CD4-positive, CD25-positive, alpha-beta regulatory T cell (primary cell): ENCODE measurements around the gene PALLD. TPM values are rescaled to one million over a fixed set of nuclear protein-coding genes. Genes with fewer than 3 reads are reported as not detected.

Experiments used
- ATAC-seq, 2 donors: fragments of 150-1000 bp; cut with Tn5 transposase; one replicate each; pipeline ENCODE4 v1.10.0; 2021; ENCODE audit warnings: low read depth in 2 of 2, moderate number of reproducible peaks in 2 of 2, moderate library complexity in 1 of 2
- DNase-seq, 3 donors: peaks; one replicate each; pipeline versions ENCODE4 v3.0.0 to v3.0.0-alpha.2; 2012 to 2022; ENCODE audit warnings: mixed read lengths in 1 of 3
- H3K27ac ChIP-seq: one replicate; pipeline ENCODE4 v1.7.0; 2013; ENCODE audit warnings: mild to moderate bottlenecking, low read length; ENCODE audit not compliant: insufficient read depth, poor library complexity, severe bottlenecking
- H3K27me3 ChIP-seq: one replicate; pipeline ENCODE4 v1.7.0; 2013; ENCODE audit warnings: low read length; ENCODE audit not compliant: control insufficient read depth, insufficient read depth
- H3K36me3 ChIP-seq: one replicate; pipeline ENCODE4 v1.7.0; 2013; ENCODE audit warnings: mild to moderate bottlenecking, low read length, moderate library complexity; ENCODE audit not compliant: control insufficient read depth, insufficient read depth
- H3K4me1 ChIP-seq: 2 replicates; pipeline ENCODE4 v1.7.0; 2013; ENCODE audit warnings: mild to moderate bottlenecking, low read length; ENCODE audit not compliant: insufficient read depth, control insufficient read depth, poor library complexity, severe bottlenecking
- H3K4me3 ChIP-seq: one replicate; pipeline ENCODE4 v1.7.0; 2013; ENCODE audit warnings: low read depth, mild to moderate bottlenecking, low read length, moderate library complexity
- H3K9me3 ChIP-seq, 2 experiments: 1 replicate in 1 of 2; 2 replicates in 1 of 2; pipeline ENCODE4 v1.7.0; 2013; ENCODE audit warnings: low read length in 2 of 2, mild to moderate bottlenecking in 1 of 2, moderate library complexity in 1 of 2; ENCODE audit not compliant: control insufficient read depth in 2 of 2
- H3K27ac Mint-ChIP-seq, 3 donors: one replicate each; pipeline ENCODE4 v1.8.0; 2020 to 2022; ENCODE audit warnings: mild to moderate bottlenecking in 3 of 3, mixed read lengths in 3 of 3, moderate library complexity in 2 of 3
- H3K27me3 Mint-ChIP-seq: one replicate; pipeline ENCODE4 v1.8.0; 2022; ENCODE audit warnings: mild to moderate bottlenecking, mixed read lengths
- H3K36me3 Mint-ChIP-seq: one replicate; pipeline ENCODE4 v1.8.0; 2020; ENCODE audit warnings: mixed read lengths
- H3K4me1 Mint-ChIP-seq, 4 donors: one replicate each; pipeline ENCODE4 v1.8.0; 2020 to 2022; ENCODE audit warnings: mixed read lengths in 4 of 4, mild to moderate bottlenecking in 1 of 4
- H3K4me3 Mint-ChIP-seq, 4 donors: one replicate each; pipeline ENCODE4 v1.8.0; 2020 to 2022; ENCODE audit warnings: mild to moderate bottlenecking in 4 of 4, mixed read lengths in 4 of 4, moderate library complexity in 3 of 4
- H3K9me3 Mint-ChIP-seq, 7 donors: one replicate each; pipeline ENCODE4 v1.8.0; 2020 to 2022; ENCODE audit warnings: mixed read lengths in 7 of 7, mild to moderate bottlenecking in 3 of 7, moderate library complexity in 2 of 7
- polyA plus RNA-seq, 4 donors: library from polyadenylated mRNA; unstranded; fragments of 300-500 nt; fragmentation: Illumina TruSeq; gene quantifications; one replicate each; pipeline ENCODE4 v1.2.3, GENCODE V29; 2021
- total RNA-seq: library from RNA; stranded (reverse); gene quantifications from one replicate; pipeline ENCODE4 v1.2.3, GENCODE V29; 2022

Gene PALLD
- total and polyA plus RNA-seq, 5 donors from 2014 or later = 0.37 to 1.9 (median 0.76) TPM; not detected in 1

- no peaks in the 10 kb centered on the region for H3K9me3 ChIP-seq
- H3K27me3 ChIP-seq = no peaks in the 10 kb centered on the region
- H3K27me3 Mint-ChIP-seq = no peaks in the 10 kb centered on the region
- DNase-seq = no peak
- H3K27ac ChIP-seq = no peak overlapping the region
- no peak overlapping the region for H3K4me3 Mint-ChIP-seq
- H3K36me3 ChIP-seq = no peaks in the 10 kb centered on the region
- no peaks in the 10 kb centered on the region for H3K36me3 Mint-ChIP-seq
- peaks cover 0 to 1% (median 0%) of the 10 kb centered on the region in 7 donors for H3K9me3 Mint-ChIP-seq
- no peaks in the 10 kb centered on the region for H3K4me1 ChIP-seq
- no peak for ATAC-seq
- H3K27ac Mint-ChIP-seq = no peak overlapping the region
- H3K4me3 ChIP-seq = no peak overlapping the region
- no peaks in the 10 kb centered on the region for H3K4me1 Mint-ChIP-seq
These were observed 412.0 kb downstream of the PALLD start for GRCh38 chr4:168908851-168909273.

- no peak overlapping the region for H3K27ac Mint-ChIP-seq
- no peaks in the 10 kb centered on the region for H3K27me3 ChIP-seq
- H3K4me1 ChIP-seq = no peaks in the 10 kb centered on the region
- no peak overlapping the region for H3K4me3 ChIP-seq
- no peaks in the 10 kb centered on the region for H3K9me3 Mint-ChIP-seq
- DNase-seq = no peak
- no peaks in the 10 kb centered on the region for H3K4me1 Mint-ChIP-seq
- ATAC-seq = no peak
- H3K9me3 ChIP-seq = no peaks in the 10 kb centered on the region
- no peaks in the 10 kb centered on the region for H3K36me3 Mint-ChIP-seq
- H3K27ac ChIP-seq = no peak overlapping the region
- no peaks in the 10 kb centered on the region for H3K27me3 Mint-ChIP-seq
- no peaks in the 10 kb centered on the region for H3K36me3 ChIP-seq
- no peak overlapping the region for H3K4me3 Mint-ChIP-seq
These were observed 417.2 kb downstream of the PALLD start for GRCh38 chr4:168914095-168914494.

GRCh38 chr4:168917138-168917779 is 420.4 kb downstream of the PALLD start:
- Histone ChIP-seq H3K27ac (no peak overlapping the region), H3K4me1 (no peaks in the 10 kb centered on the region), H3K36me3 (no peaks in the 10 kb centered on the region), H3K4me3 (no peak overlapping the region), H3K27me3 (no peaks in the 10 kb centered on the region), H3K9me3 (no peaks in the 10 kb centered on the region)
- Mint-ChIP-seq H3K36me3 (no peaks in the 10 kb centered on the region), H3K27me3 (no peaks in the 10 kb centered on the region), H3K4me3 (no peak overlapping the region), H3K4me1 (no peaks in the 10 kb centered on the region), H3K9me3 (no peaks in the 10 kb centered on the region), H3K27ac (peak overlapping the region in 1 of 3 donors; percentile 32)
- peak in 1 of 3 donors; percentile 54 for DNase-seq
- ATAC-seq = no peak

- Mint-ChIP-seq H3K4me3 (peak overlapping the region in 1 of 4 donors; percentile 72), H3K4me1 (peaks cover 0 to 2% (median 0%) of the 10 kb centered on the region in 4 donors), H3K36me3 (no peaks in the 10 kb centered on the region), H3K27me3 (no peaks in the 10 kb centered on the region), H3K9me3 (no peaks in the 10 kb centered on the region), H3K27ac (no peak overlapping the region)
- Histone ChIP-seq H3K9me3 (no peaks in the 10 kb centered on the region), H3K27ac (no peak overlapping the region), H3K4me1 (no peaks in the 10 kb centered on the region), H3K4me3 (no peak overlapping the region), H3K36me3 (no peaks in the 10 kb centered on the region), H3K27me3 (no peaks in the 10 kb centered on the region)
- DNase-seq = no peak
- ATAC-seq = no peak
These were observed 423.0 kb downstream of the PALLD start for GRCh38 chr4:168919706-168920324.

- ATAC-seq = no peak
- no peak for DNase-seq
- Mint-ChIP-seq H3K36me3 (no peaks in the 10 kb centered on the region), H3K27me3 (no peaks in the 10 kb centered on the region), H3K9me3 (no peaks in the 10 kb centered on the region), H3K4me1 (peaks cover 0 to 2% (median 0%) of the 10 kb centered on the region in 4 donors), H3K4me3 (peak overlapping the region in 1 of 4 donors; percentile 72), H3K27ac (no peak overlapping the region)
- H3K4me1 ChIP-seq = no peaks in the 10 kb centered on the region
- no peak overlapping the region for H3K4me3 ChIP-seq
- H3K9me3 ChIP-seq = no peaks in the 10 kb centered on the region
- H3K27ac ChIP-seq = no peak overlapping the region
- no peaks in the 10 kb centered on the region for H3K27me3 ChIP-seq
- H3K36me3 ChIP-seq = no peaks in the 10 kb centered on the region
These were observed 423.7 kb downstream of the PALLD start for GRCh38 chr4:168920441-168921065.

GRCh38 chr4:168923526-168924194 is 426.8 kb downstream of the PALLD start:
- Histone ChIP-seq H3K27me3 (no peaks in the 10 kb centered on the region), H3K4me1 (no peaks in the 10 kb centered on the region), H3K36me3 (no peaks in the 10 kb centered on the region), H3K27ac (no peak overlapping the region), H3K9me3 (no peaks in the 10 kb centered on the region), H3K4me3 (no peak overlapping the region)
- Mint-ChIP-seq H3K4me1 (peaks cover 0 to 2% (median 0%) of the 10 kb centered on the region in 4 donors), H3K4me3 (no peak overlapping the region), H3K9me3 (no peaks in the 10 kb centered on the region), H3K36me3 (peaks cover 6% of the 10 kb centered on the region), H3K27ac (no peak overlapping the region), H3K27me3 (no peaks in the 10 kb centered on the region)
- DNase-seq (peak; percentile 22 to 67 (median 51)), ATAC-seq (no peak)

GRCh38 chr4:168924667-168925066 is 427.8 kb downstream of the PALLD start:
- no peak overlapping the region for H3K4me3 ChIP-seq
- no peak overlapping the region for H3K27ac ChIP-seq
- no peaks in the 10 kb centered on the region for H3K27me3 Mint-ChIP-seq
- H3K27me3 ChIP-seq = no peaks in the 10 kb centered on the region
- H3K9me3 Mint-ChIP-seq = no peaks in the 10 kb centered on the region
- no peak for ATAC-seq
- H3K36me3 Mint-ChIP-seq = peaks cover 10% of the 10 kb centered on the region
- H3K4me1 ChIP-seq = no peaks in the 10 kb centered on the region
- H3K9me3 ChIP-seq = no peaks in the 10 kb centered on the region
- DNase-seq = no peak
- H3K4me3 Mint-ChIP-seq = no peak overlapping the region
- no peaks in the 10 kb centered on the region for H3K36me3 ChIP-seq
- peaks cover 0 to 2% (median 0%) of the 10 kb centered on the region in 4 donors for H3K4me1 Mint-ChIP-seq
- H3K27ac Mint-ChIP-seq = no peak overlapping the region
